ENCODE measurements around the gene MAGEA9B.
"Not testable (repeated sequence)": the region's sequence is repeated elsewhere in the genome, so short reads cannot be mapped to it uniquely, and the experiment has no call there.

DNA sequence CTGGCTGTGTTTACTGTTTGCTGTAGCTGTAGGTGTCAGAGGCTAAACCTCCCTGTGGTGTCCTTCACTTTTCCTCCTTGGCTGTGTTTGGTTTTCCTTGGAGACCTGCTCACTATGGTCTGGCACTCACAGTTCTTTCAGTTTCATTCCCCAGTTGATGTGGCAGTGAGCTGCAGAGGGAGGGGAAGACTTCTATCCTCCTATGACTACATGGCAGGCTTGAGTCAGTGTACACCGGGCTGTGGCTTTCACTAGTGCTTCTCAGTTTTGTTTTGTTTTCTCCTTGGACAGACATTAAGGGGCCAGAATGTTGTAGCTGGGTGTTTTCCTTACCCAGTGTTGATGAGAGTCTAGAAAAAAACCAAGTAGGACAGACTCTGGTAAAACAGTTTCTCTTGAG lies 13.8 kb downstream of the MAGEA9B start:
- not testable (repeated sequence) for TF ChIP-seq POLR2AphosphoS5 (IDR thresholded peaks at IDR 0.05; ENCODE audit: borderline replicate concordance, low read depth, low read length); EZH2 (IDR thresholded peaks at IDR 0.05)
